AG09319 (cell line): ENCODE measurements around the gene MCL1.
A peak's percentile ranks its signal among the peaks of the same experiment; 100 is the strongest.

Experiments
- DNase-seq: peaks from one replicate; pipeline ENCODE4 v3.0.0-alpha.2; 2010; ENCODE audit warnings: low read depth; ENCODE audit errors: extremely low read depth
- CTCF ChIP-seq: IDR thresholded peaks from 2 replicates; pipeline ENCODE4 v1.5.1; 2011; ENCODE audit warnings: low read depth, mild to moderate bottlenecking, inconsistent platforms, low read length, moderate library complexity

Gene MCL1

GRCh38 chr1:150621497-150622302, 42.3 kb upstream of the MCL1 start:
- peak; percentile 36 for DNase-seq
- TF ChIP-seq CTCF: peak; percentile 73

DNA sequence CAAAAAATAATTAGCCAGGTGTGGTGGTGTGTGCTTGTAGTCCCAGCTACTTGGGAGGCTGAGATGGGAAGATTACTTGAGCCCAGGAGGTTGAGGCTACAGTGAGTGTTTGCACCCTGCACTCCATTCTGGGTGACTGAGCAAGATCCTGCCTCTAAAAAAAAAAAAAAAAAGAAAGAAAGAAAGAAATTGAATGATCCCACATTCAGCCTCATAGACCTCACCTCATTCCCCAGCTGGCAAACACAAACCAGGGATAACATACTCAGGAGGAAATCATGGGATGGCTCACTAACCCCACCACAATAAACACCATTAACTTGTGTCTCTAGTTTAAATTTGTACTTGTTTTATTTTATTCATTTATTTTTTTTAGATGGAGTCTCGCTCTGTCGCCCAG, 41.5 kb upstream of the MCL1 start:
- no peak for DNase-seq
- no peak for TF ChIP-seq CTCF

GRCh38 chr1:150619576-150620509, 40.4 kb upstream of the MCL1 start:
- peak; percentile 30 for TF ChIP-seq CTCF
- peak; percentile 36 for DNase-seq

DNA sequence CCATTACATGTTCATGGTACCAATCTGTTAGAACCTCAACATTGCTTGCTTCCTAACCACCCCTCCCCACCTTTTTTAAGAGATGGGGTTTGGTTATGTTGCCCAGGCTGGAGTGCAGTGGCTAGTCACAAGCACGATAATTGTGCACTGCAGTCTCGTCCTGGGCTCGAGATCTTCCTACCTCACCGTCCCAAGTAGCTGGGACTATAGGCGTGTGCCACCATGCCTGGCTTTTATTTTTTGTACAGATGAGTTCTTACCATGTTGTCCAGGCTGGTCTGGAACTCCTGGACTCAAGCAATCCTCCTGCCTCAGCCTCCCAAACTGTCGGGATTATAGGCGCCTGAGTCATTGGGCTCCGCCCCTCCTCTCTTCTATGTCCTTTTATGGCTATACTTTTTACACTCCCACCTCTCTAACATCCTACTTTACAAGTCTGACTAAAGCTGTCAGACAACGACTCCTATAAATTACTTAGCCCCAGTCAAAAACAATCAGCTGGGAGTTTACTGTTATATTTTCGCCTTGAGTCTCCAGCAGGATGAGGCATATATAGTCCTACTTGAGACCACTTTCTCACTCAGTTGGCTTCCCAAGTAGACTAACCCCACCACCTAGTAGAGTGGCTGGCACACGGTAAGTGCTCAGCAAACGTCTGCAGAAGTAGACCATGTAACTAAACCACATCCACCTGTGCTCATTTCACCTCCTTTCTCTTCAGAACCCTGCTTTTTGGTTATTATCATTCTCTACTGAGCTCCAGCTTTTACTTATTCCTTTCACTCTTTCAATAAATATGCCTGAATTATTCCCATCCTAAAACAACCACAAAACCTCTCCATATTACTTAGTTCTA, 36.2 kb upstream of the MCL1 start:
- no peak for DNase-seq
- no peak for TF ChIP-seq CTCF

DNA sequence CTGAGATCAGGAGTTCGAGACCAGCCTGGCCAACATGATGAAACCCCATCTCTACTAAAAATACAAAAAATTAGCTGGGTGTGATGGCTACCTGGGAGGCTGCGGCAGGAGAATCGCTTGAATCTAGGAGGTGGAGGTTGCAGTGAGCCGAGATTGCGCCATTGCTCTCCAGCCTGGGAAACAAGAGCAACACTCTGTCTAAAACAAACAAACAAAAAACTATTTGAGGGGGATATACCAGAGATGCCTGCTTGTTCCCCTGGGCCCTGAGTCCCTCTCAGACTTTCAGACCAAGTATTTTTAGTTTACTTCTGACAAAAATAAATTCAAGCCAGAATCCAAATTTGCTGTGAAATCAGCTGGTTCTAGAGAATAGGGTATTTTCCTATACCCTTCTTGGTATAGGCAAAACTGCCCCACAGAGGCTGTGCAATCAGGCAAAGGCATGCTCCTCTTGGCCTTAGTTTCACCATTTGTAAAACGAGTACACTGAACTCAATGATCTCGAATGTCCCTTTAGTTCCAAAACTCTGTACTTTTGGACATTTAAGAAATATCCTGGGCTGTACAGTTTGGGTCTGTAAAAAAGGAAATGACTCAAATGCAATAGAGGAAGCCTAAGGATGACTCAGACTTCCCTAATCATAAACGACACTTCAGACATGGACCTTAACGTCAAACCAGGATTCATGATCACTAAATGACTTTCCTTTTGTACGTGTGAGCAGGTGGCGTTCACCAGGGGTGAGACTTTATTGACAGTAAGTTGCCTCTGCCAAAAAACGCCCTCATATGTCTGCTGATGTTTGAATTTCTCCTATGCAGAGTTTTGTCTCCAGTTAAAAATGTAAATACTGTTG, 33.9 kb upstream of the MCL1 start:
- no peak for TF ChIP-seq CTCF
- DNase-seq: peak; percentile 34

- DNase-seq: no peak
- no peak for TF ChIP-seq CTCF
Measured at GRCh38 chr1:150612014-150612345, 32.6 kb upstream of the MCL1 start.
